ENCODE data around the gene PCDHGA1.

PCDHGA1 gene

GRCh38 chr5:141475625-141476131 lies 145.4 kb downstream of the PCDHGA1 start, which contains the start of gene PCDHGC3:
Gene PCDHGC3, plus strand, starts transcription at chr5:141475966. Its CDS starts 151 bp downstream, at chr5:141476117.
- no peak within 1 kb of the TSS for H2BK15ac ChIP-seq (replicated peaks; ENCODE audit: low read depth)
- H3K27me3 ChIP-seq (ENCODE audit: insufficient read depth, low read length, poor library complexity), result no peaks in the 10 kb centered on the region
- no peaks in the 10 kb centered on the region for H3K36me3 ChIP-seq (ENCODE audit: control insufficient read depth, insufficient read depth, low read length)
- H3K4me3 ChIP-seq (ENCODE audit: low read length), result peak within 1 kb of the TSS; percentile 76
- no peak within 1 kb of the TSS for H3K4ac ChIP-seq (ENCODE audit: low read depth, low read length)
- no CpG with 5 or more reads among the region's 28 CpGs for WGBS (ENCODE audit: extremely low coverage, insufficient coverage, low lambda C conversion rate)
- H3K79me1 ChIP-seq (ENCODE audit: low read length), result no peaks in the 10 kb centered on the region
- H3K18ac ChIP-seq (ENCODE audit: low read length), result no peak within 1 kb of the TSS
- DNase-seq, result peak; percentile 96
- no peak within 1 kb of the TSS for H4K5ac ChIP-seq (ENCODE audit: low read length)
- peak within 1 kb of the TSS; percentile 94 for H3K56ac ChIP-seq (ENCODE audit: low read length)
- no peak within 1 kb of the TSS for H2BK5ac ChIP-seq (ENCODE audit: low read length)
- no peak within 1 kb of the TSS for H3K23ac ChIP-seq (ENCODE audit: low read length)
- peak within 1 kb of the TSS; percentile 98 for H3K4me2 ChIP-seq (ENCODE audit: low read length)
- H3K27ac ChIP-seq (ENCODE audit: low read depth, low read length), result no peak within 1 kb of the TSS
- H4K8ac ChIP-seq (ENCODE audit: low read depth, low read length), result no peak within 1 kb of the TSS
- H3K4me1 ChIP-seq (ENCODE audit: control insufficient read depth, low read depth, low read length), result peaks cover 1% of the 10 kb centered on the region
- H2BK120ac ChIP-seq (ENCODE audit: low read depth, low read length), result no peak within 1 kb of the TSS
- no peak within 1 kb of the TSS for H2AK5ac ChIP-seq (ENCODE audit: low read length)
- no peaks in the 10 kb centered on the region for H3K79me2 ChIP-seq (ENCODE audit: control insufficient read depth, insufficient read depth, low read length)
- peak within 1 kb of the TSS; percentile 86 for H3K9ac ChIP-seq (ENCODE audit: low read length)

GRCh38 chr5:141476132-141476911 lies 146.0 kb downstream of the PCDHGA1 start:
- H3K4me1 ChIP-seq (ENCODE audit: control insufficient read depth, low read depth, low read length), result peaks cover 1% of the 10 kb centered on the region
- H4K8ac ChIP-seq (ENCODE audit: low read depth, low read length), result no peak overlapping the region
- no peak overlapping the region for H2BK5ac ChIP-seq (ENCODE audit: low read length)
- no peak overlapping the region for H3K23ac ChIP-seq (ENCODE audit: low read length)
- H3K27me3 ChIP-seq (ENCODE audit: insufficient read depth, low read length, poor library complexity), result no peaks in the 10 kb centered on the region
- peak overlapping the region; percentile 76 for H3K4me3 ChIP-seq (ENCODE audit: low read length)
- H2BK120ac ChIP-seq (ENCODE audit: low read depth, low read length), result no peak overlapping the region
- H3K79me1 ChIP-seq (ENCODE audit: low read length), result no peaks in the 10 kb centered on the region
- H3K4ac ChIP-seq (ENCODE audit: low read depth, low read length), result no peak overlapping the region
- no peaks in the 10 kb centered on the region for H3K79me2 ChIP-seq (ENCODE audit: control insufficient read depth, insufficient read depth, low read length)
- H3K18ac ChIP-seq (ENCODE audit: low read length), result no peak overlapping the region
- WGBS (ENCODE audit: extremely low coverage, insufficient coverage, low lambda C conversion rate), result no CpG with 5 or more reads among the region's 58 CpGs
- H2BK15ac ChIP-seq (replicated peaks; ENCODE audit: low read depth), result no peak overlapping the region
- no peak overlapping the region for H3K27ac ChIP-seq (ENCODE audit: low read depth, low read length)
- H3K56ac ChIP-seq (ENCODE audit: low read length), result peak overlapping the region; percentile 94
- peak overlapping the region; percentile 98 for H3K4me2 ChIP-seq (ENCODE audit: low read length)
- H4K5ac ChIP-seq (ENCODE audit: low read length), result no peak overlapping the region
- H2AK5ac ChIP-seq (ENCODE audit: low read length), result no peak overlapping the region
- H3K36me3 ChIP-seq (ENCODE audit: control insufficient read depth, insufficient read depth, low read length), result no peaks in the 10 kb centered on the region
- H3K9ac ChIP-seq (ENCODE audit: low read length), result peak overlapping the region; percentile 86
- DNase-seq, result peak; percentile 56

- H3K9ac ChIP-seq (ENCODE audit: low read length), result no peak overlapping the region
These were observed 146.8 kb downstream of the PCDHGA1 start for GRCh38 chr5:141477044-141477575.

DNA sequence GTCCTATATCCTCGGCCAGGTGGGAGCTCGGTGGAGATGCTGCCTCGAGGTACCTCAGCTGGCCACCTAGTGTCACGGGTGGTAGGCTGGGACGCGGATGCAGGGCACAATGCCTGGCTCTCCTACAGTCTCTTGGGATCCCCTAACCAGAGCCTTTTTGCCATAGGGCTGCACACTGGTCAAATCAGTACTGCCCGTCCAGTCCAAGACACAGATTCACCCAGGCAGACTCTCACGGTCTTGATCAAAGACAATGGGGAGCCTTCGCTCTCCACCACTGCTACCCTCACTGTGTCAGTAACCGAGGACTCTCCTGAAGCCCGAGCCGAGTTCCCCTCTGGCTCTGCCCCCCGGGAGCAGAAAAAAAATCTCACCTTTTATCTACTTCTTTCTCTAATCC lies 147.5 kb downstream of the PCDHGA1 start:
- no peak overlapping the region for H3K18ac ChIP-seq (ENCODE audit: low read length)
- DNase-seq, result no peak
- H4K8ac ChIP-seq (ENCODE audit: low read depth, low read length), result no peak overlapping the region
- H2BK120ac ChIP-seq (ENCODE audit: low read depth, low read length), result no peak overlapping the region
- H3K23ac ChIP-seq (ENCODE audit: low read length), result no peak overlapping the region
- no peaks in the 10 kb centered on the region for H3K79me2 ChIP-seq (ENCODE audit: control insufficient read depth, insufficient read depth, low read length)
- no peak overlapping the region for H3K4ac ChIP-seq (ENCODE audit: low read depth, low read length)
- H3K27me3 ChIP-seq (ENCODE audit: insufficient read depth, low read length, poor library complexity), result no peaks in the 10 kb centered on the region
- no peak overlapping the region for H3K56ac ChIP-seq (ENCODE audit: low read length)
- H3K36me3 ChIP-seq (ENCODE audit: control insufficient read depth, insufficient read depth, low read length), result no peaks in the 10 kb centered on the region
- H2BK15ac ChIP-seq (replicated peaks; ENCODE audit: low read depth), result no peak overlapping the region
- no peak overlapping the region for H4K5ac ChIP-seq (ENCODE audit: low read length)
- H2BK5ac ChIP-seq (ENCODE audit: low read length), result no peak overlapping the region
- peaks cover 1% of the 10 kb centered on the region for H3K4me1 ChIP-seq (ENCODE audit: control insufficient read depth, low read depth, low read length)
- no peak overlapping the region for H3K9ac ChIP-seq (ENCODE audit: low read length)
- no peak overlapping the region for H3K4me2 ChIP-seq (ENCODE audit: low read length)
- H3K4me3 ChIP-seq (ENCODE audit: low read length), result no peak overlapping the region
- no CpG with 5 or more reads among the region's 13 CpGs for WGBS (ENCODE audit: extremely low coverage, insufficient coverage, low lambda C conversion rate)
- no peaks in the 10 kb centered on the region for H3K79me1 ChIP-seq (ENCODE audit: low read length)
- no peak overlapping the region for H3K27ac ChIP-seq (ENCODE audit: low read depth, low read length)
- no peak overlapping the region for H2AK5ac ChIP-seq (ENCODE audit: low read length)

More at GRCh38 chr5:141477044-141477575, 146.8 kb downstream of the PCDHGA1 start:
- no peak overlapping the region for H2AK5ac ChIP-seq (ENCODE audit: low read length)
- H3K56ac ChIP-seq (ENCODE audit: low read length), result no peak overlapping the region
- no peak overlapping the region for H2BK5ac ChIP-seq (ENCODE audit: low read length)
- H4K5ac ChIP-seq (ENCODE audit: low read length), result no peak overlapping the region
- no peaks in the 10 kb centered on the region for H3K36me3 ChIP-seq (ENCODE audit: control insufficient read depth, insufficient read depth, low read length)
- H3K4me1 ChIP-seq (ENCODE audit: control insufficient read depth, low read depth, low read length), result peaks cover 1% of the 10 kb centered on the region
- H3K27me3 ChIP-seq (ENCODE audit: insufficient read depth, low read length, poor library complexity), result no peaks in the 10 kb centered on the region
- H3K4ac ChIP-seq (ENCODE audit: low read depth, low read length), result no peak overlapping the region
- H3K23ac ChIP-seq (ENCODE audit: low read length), result no peak overlapping the region
- H2BK120ac ChIP-seq (ENCODE audit: low read depth, low read length), result no peak overlapping the region
- H3K4me3 ChIP-seq (ENCODE audit: low read length), result no peak overlapping the region
- no peak overlapping the region for H3K27ac ChIP-seq (ENCODE audit: low read depth, low read length)
- no CpG with 5 or more reads among the region's 24 CpGs for WGBS (ENCODE audit: extremely low coverage, insufficient coverage, low lambda C conversion rate)
- no peak for DNase-seq
- no peaks in the 10 kb centered on the region for H3K79me1 ChIP-seq (ENCODE audit: low read length)
- H3K79me2 ChIP-seq (ENCODE audit: control insufficient read depth, insufficient read depth, low read length), result no peaks in the 10 kb centered on the region
- H4K8ac ChIP-seq (ENCODE audit: low read depth, low read length), result no peak overlapping the region
- H3K4me2 ChIP-seq (ENCODE audit: low read length), result peak overlapping the region; percentile 98
- H2BK15ac ChIP-seq (replicated peaks; ENCODE audit: low read depth), result no peak overlapping the region
- H3K18ac ChIP-seq (ENCODE audit: low read length), result no peak overlapping the region

GRCh38 chr5:141478321-141478945 lies 148.1 kb downstream of the PCDHGA1 start:
- Histone ChIP-seq H2BK120ac (ENCODE audit: low read depth, low read length) (no peak overlapping the region), H3K56ac (ENCODE audit: low read length) (no peak overlapping the region), H3K36me3 (ENCODE audit: control insufficient read depth, insufficient read depth, low read length) (no peaks in the 10 kb centered on the region), H3K79me2 (ENCODE audit: control insufficient read depth, insufficient read depth, low read length) (no peaks in the 10 kb centered on the region), H3K27ac (ENCODE audit: low read depth, low read length) (no peak overlapping the region), H3K4me3 (ENCODE audit: low read length) (no peak overlapping the region), H3K4me2 (ENCODE audit: low read length) (no peak overlapping the region), H4K5ac (ENCODE audit: low read length) (no peak overlapping the region), H3K9ac (ENCODE audit: low read length) (no peak overlapping the region), H3K79me1 (ENCODE audit: low read length) (no peaks in the 10 kb centered on the region), H2AK5ac (ENCODE audit: low read length) (no peak overlapping the region), H4K8ac (ENCODE audit: low read depth, low read length) (no peak overlapping the region), H3K4me1 (ENCODE audit: control insufficient read depth, low read depth, low read length) (peaks cover 4% of the 10 kb centered on the region), H3K27me3 (ENCODE audit: insufficient read depth, low read length, poor library complexity) (no peaks in the 10 kb centered on the region), H3K18ac (ENCODE audit: low read length) (no peak overlapping the region), H3K4ac (ENCODE audit: low read depth, low read length) (no peak overlapping the region), H2BK5ac (ENCODE audit: low read length) (no peak overlapping the region), H2BK15ac (replicated peaks; ENCODE audit: low read depth) (no peak overlapping the region), H3K23ac (ENCODE audit: low read length) (no peak overlapping the region)
- DNase-seq, result peak; percentile 57
- whole genome bisulfite sequencing (ENCODE audit: extremely low coverage, insufficient coverage, low lambda C conversion rate), result no CpG with 5 or more reads among the region's 20 CpGs
